ENCODE measurements around the gene CYS1. TPM values are rescaled to one million over a fixed set of nuclear protein-coding genes. Genes with fewer than 3 reads are reported as not detected.

CYS1 gene
- total and polyA plus RNA-seq, 2 of the 13 experiments (the other 11 are each of a cell fraction or from before 2014, with no cell fraction given) = 0.04 TPM; not detected in 1

- peak; percentile 97 for TF ChIP-seq ZBTB34 (CRISPR knock-in tag; IDR thresholded peaks at IDR 0.05)
- peak; percentile 95 for TF ChIP-seq ZHX1 (CRISPR knock-in tag; IDR thresholded peaks at IDR 0.05; ENCODE audit: low read depth)
- no peak for TF ChIP-seq NFKBIZ (CRISPR knock-in tag; IDR thresholded peaks at IDR 0.05)
- TF ChIP-seq FIP1L1 (IDR thresholded peaks at IDR 0.05; ENCODE audit: borderline replicate concordance, insufficient read depth, low read depth, low read length) = no peak
- TF ChIP-seq MED13 (CRISPR knock-in tag; IDR thresholded peaks at IDR 0.05) = peak; percentile 86; the same call in 1 of the 2 replicates
- TF ChIP-seq STAT5B (CRISPR knock-in tag; IDR thresholded peaks at IDR 0.05) = no peak
- TF ChIP-seq ZNF75D (CRISPR knock-in tag; IDR thresholded peaks at IDR 0.05; ENCODE audit: borderline replicate concordance) = 0 out of 2 replicates have a peak, but pooled peaks have one; percentile 29
- TF ChIP-seq SNAPC5 (CRISPR knock-in tag; IDR thresholded peaks at IDR 0.05; ENCODE audit: borderline replicate concordance) = peak; percentile 98
- peak; percentile 84 for TF ChIP-seq ZBTB7A (CRISPR knock-in tag; IDR thresholded peaks at IDR 0.05)
- peak; percentile 25 for TF ChIP-seq HNRNPLL (IDR thresholded peaks at IDR 0.05; ENCODE audit: low read depth, low read length, poor library complexity, severe bottlenecking)
- TF ChIP-seq POLR2A (IDR thresholded peaks at IDR 0.05; ENCODE audit: insufficient read depth in 1 of 2, low read depth in 2 of 2, low read length in 2 of 2) = peak; percentile 99 to 100
- TF ChIP-seq ZNF782 (CRISPR knock-in tag; IDR thresholded peaks at IDR 0.05; ENCODE audit: borderline replicate concordance) = no peak; the same call in 1 of the 2 replicates
- peak; percentile 100 for TF ChIP-seq TFDP1 (CRISPR knock-in tag; IDR thresholded peaks at IDR 0.05; ENCODE audit: borderline replicate concordance)
- no peak for TF ChIP-seq PCBP2 (optimal IDR thresholded peaks at IDR 0.05; ENCODE audit: low read depth, low read length, poor library complexity, severe bottlenecking)
- TF ChIP-seq FOXM1 (CRISPR knock-in tag; IDR thresholded peaks at IDR 0.05) = peak; percentile 91
- no peak for TF ChIP-seq ZNF800 (CRISPR knock-in tag; IDR thresholded peaks at IDR 0.05)
- TF ChIP-seq HDAC6 (IDR thresholded peaks at IDR 0.05; ENCODE audit: low read depth, low read length) = no peak
These were observed 42.5 kb upstream of the CYS1 start, which contains the start of gene RRM2 (continued) for GRCh38 chr2:10122500-10123280.

Data from HepG2 (cell line).